IMR-90 (cell line): ENCODE results near the gene TTC39A. TPM values are rescaled to one million over a fixed set of nuclear protein-coding genes. Genes with fewer than 3 reads are reported as not detected.

ENCODE experiments used
- ATAC-seq: fragments of 200-7000 bp; cut with Tn5 transposase; 2 replicates; pipeline ENCODE4 v1.9.1; 2020; ENCODE audit warnings: low read depth, mild to moderate bottlenecking, moderate library complexity
- BruUV-seq: library from RNA; stranded (reverse); fragments of 400-500 nt; replicated peaks from 2 replicates; lab custom pipeline; 2021; lab: Mats Ljungman, UMichigan
- CTCF ChIA-PET: fragments of 300-600 bp; formaldehyde crosslinking; extraction: SDS; loops from one replicate; lab custom pipeline; 2021; ENCODE audit warnings: antibody characterized with exemption; lab: Yijun Ruan, JAX
- POLR2A ChIA-PET: fragments of 300-600 bp; sonication (Branson Sonifier 250); formaldehyde crosslinking; loops from one replicate; lab custom pipeline; 2022; ENCODE audit warnings: antibody characterized with exemption; ENCODE audit not compliant: unreplicated experiment; lab: Charles Lee
- DNase-seq: peaks from one replicate; pipeline ENCODE4 v3.0.0; 2013
- H2AFZ ChIP-seq: replicated peaks from 2 replicates; pipeline ENCODE3; 2013; ENCODE audit warnings: low read length, mild to moderate bottlenecking; ENCODE audit not compliant: poor library complexity
- H2AK5ac ChIP-seq: 2 replicates; pipeline ENCODE4 v1.6.1; 2013; ENCODE audit warnings: low read depth, low read length, inconsistent platforms
- H2AK9ac ChIP-seq: replicated peaks from 2 replicates; pipeline ENCODE3; 2013; ENCODE audit warnings: mild to moderate bottlenecking, low read depth, low read length, moderate library complexity; ENCODE audit not compliant: poor library complexity
- H2BK120ac ChIP-seq: 2 replicates; pipeline ENCODE4 v1.6.1; 2013; ENCODE audit warnings: low read depth, low read length, inconsistent platforms
- H2BK15ac ChIP-seq: 3 replicates; pipeline ENCODE4 v1.6.1; 2013; ENCODE audit warnings: low read depth, low read length, inconsistent platforms
- H2BK20ac ChIP-seq: 2 replicates; pipeline ENCODE4 v1.6.1; 2013; ENCODE audit warnings: low read depth, mild to moderate bottlenecking, inconsistent platforms, low read length, moderate library complexity
- H2BK5ac ChIP-seq: 2 replicates; pipeline ENCODE4 v1.6.1; 2013; ENCODE audit warnings: mild to moderate bottlenecking, low read depth, low read length, inconsistent platforms; ENCODE audit not compliant: poor library complexity, severe bottlenecking
- H3K14ac ChIP-seq: replicated peaks from 2 replicates; pipeline ENCODE4 v1.6.1; 2013; ENCODE audit warnings: low read depth, low read length, inconsistent platforms
- H3K18ac ChIP-seq: 2 replicates; pipeline ENCODE4 v1.6.1; 2013; ENCODE audit warnings: low read depth, low read length, control low read depth
- H3K23ac ChIP-seq: 2 replicates; pipeline ENCODE4 v1.6.1; 2013; ENCODE audit warnings: low read depth, low read length, inconsistent platforms
- H3K27ac ChIP-seq: 2 replicates; pipeline ENCODE4 v1.5.1; 2013; ENCODE audit warnings: mild to moderate bottlenecking, control low read depth, low read length; ENCODE audit not compliant: insufficient read depth
- H3K27me3 ChIP-seq: 2 replicates; pipeline ENCODE4 v1.6.1; 2013; ENCODE audit warnings: low read length; ENCODE audit not compliant: control insufficient read depth, insufficient read depth
- H3K36me3 ChIP-seq: 2 replicates; pipeline ENCODE4 v1.6.1; 2013; ENCODE audit warnings: low read length, mixed read lengths; ENCODE audit not compliant: control insufficient read depth, insufficient read depth
- H3K4ac ChIP-seq: 2 replicates; pipeline ENCODE4 v1.6.1; 2013; ENCODE audit warnings: low read depth, low read length, inconsistent platforms
- H3K4me1 ChIP-seq: 2 replicates; pipeline ENCODE4 v1.6.1; 2013; ENCODE audit warnings: low read length, mixed read lengths; ENCODE audit not compliant: control insufficient read depth, insufficient read depth
- H3K4me2 ChIP-seq: 2 replicates; pipeline ENCODE4 v1.6.1; 2013; ENCODE audit warnings: low read depth, mild to moderate bottlenecking, control low read depth, low read length, moderate library complexity
- H3K4me3 ChIP-seq: 2 replicates; pipeline ENCODE4 v1.5.1; 2013; ENCODE audit warnings: low read depth, mild to moderate bottlenecking, control low read depth, low read length, moderate library complexity; ENCODE audit not compliant: insufficient read depth
- H3K56ac ChIP-seq: 2 replicates; pipeline ENCODE4 v1.6.1; 2013; ENCODE audit warnings: low read length, inconsistent platforms; ENCODE audit not compliant: insufficient read depth; ENCODE audit errors: extremely low read depth
- H3K79me1 ChIP-seq, 2 experiments: 2 replicates each; pipeline ENCODE4 v1.6.1; 2013; ENCODE audit warnings: low read length in 2 of 2, inconsistent platforms in 1 of 2, low read depth in 1 of 2
- H3K9ac ChIP-seq: 2 replicates; pipeline ENCODE4 v1.6.1; 2013; ENCODE audit warnings: low read depth, low read length, control low read depth
- H3K9me1 ChIP-seq: 2 replicates; pipeline ENCODE4 v1.6.1; 2013; ENCODE audit warnings: low read length, inconsistent platforms; ENCODE audit not compliant: insufficient read depth
- H3K9me3 ChIP-seq: 2 replicates; pipeline ENCODE4 v1.6.1; 2013; ENCODE audit warnings: low read length; ENCODE audit not compliant: control insufficient read depth, insufficient read depth
- H4K20me1 ChIP-seq: 2 replicates; pipeline ENCODE4 v1.6.1; 2013; ENCODE audit warnings: low read length, inconsistent platforms; ENCODE audit not compliant: insufficient read depth
- H4K5ac ChIP-seq: 2 replicates; pipeline ENCODE4 v1.6.1; 2013; ENCODE audit warnings: mild to moderate bottlenecking, low read depth, low read length, control low read depth
- H4K8ac ChIP-seq, 2 experiments: 2 replicates each; pipeline ENCODE4 v1.6.1; 2013; ENCODE audit warnings: low read depth in 2 of 2, low read length in 2 of 2, control low read depth in 1 of 2, inconsistent platforms in 1 of 2
- H4K91ac ChIP-seq: 2 replicates; pipeline ENCODE4 v1.6.1; 2013; ENCODE audit warnings: low read depth, low read length, inconsistent platforms; ENCODE audit not compliant: insufficient read depth
- BHLHE40 ChIP-seq: fragments of 150-350 bp; IDR thresholded peaks from 2 replicates; pipeline ENCODE4 v1.6.1; 2016; ENCODE audit warnings: mild to moderate bottlenecking, low read depth, low read length
- FOS ChIP-seq: fragments of 150-350 bp; IDR thresholded peaks from 2 replicates; pipeline ENCODE4 v1.6.1; 2016; ENCODE audit warnings: low read depth, low read length
- RAD21 ChIP-seq: IDR thresholded peaks from 2 replicates; pipeline ENCODE4 v1.6.1; 2012; ENCODE audit warnings: low read length, improper control_type of control experiment
- SMC3 ChIP-seq: fragments of 150-350 bp; IDR thresholded peaks from 2 replicates; pipeline ENCODE4 v1.6.1; 2016; ENCODE audit warnings: low read depth, mild to moderate bottlenecking, antibody characterized with exemption, low read length, moderate library complexity
- WGBS, 2 experiments: methylation state at CpG; one replicate each; pipeline versions ENCODE4 v1.1.5 to v1.1.7; 2013; ENCODE audit warnings: missing lambda C conversion rate in 2 of 2; ENCODE audit not compliant: insufficient read length in 1 of 2; ENCODE audit errors: extremely low coverage in 2 of 2; 5-methylcytosine and 5-hydroxymethylcytosine counted together
- dilution Hi-C: fragments of 300-500 bp; cut with HindIII; formaldehyde crosslinking; loops from one replicate; pipeline ENCODE4 v1.14.3; 2018; ENCODE audit warnings: low sequenced_read_pairs; ENCODE audit not compliant: unreplicated experiment
- in situ Hi-C: fragments of 300-500 bp; cut with MboI; formaldehyde crosslinking; loops from 3 replicates; pipeline ENCODE4 v1.14.3; 2019; ENCODE audit warnings: low sequenced_read_pairs, inconsistent platforms, mixed read lengths
- intact Hi-C: fragments of 100-400 bp; cut with micrococcal nuclease; formaldehyde crosslinking; loops from 2 replicates; pipeline ENCODE4 v1.10.0; 2022
- polyA plus RNA-seq, 3 experiments: library from polyadenylated mRNA; depleted of rRNA; stranded (reverse); fragments of >200 nt; gene quantifications; 2 replicates each; pipeline ENCODE4 v1.2.3, GENCODE V29; 2012; ENCODE audit warnings: low replicate concordance in 1 of 3
- total RNA-seq: library from RNA; depleted of rRNA; stranded (reverse); fragments of >200 nt; gene quantifications from 2 replicates; pipeline ENCODE4 v1.2.3, GENCODE V29; 2012
- TF ChIP-seq, protein P1 (sequence below): fragments of 150-350 bp; IDR thresholded peaks from 2 replicates; pipeline ENCODE4 v1.6.1; 2017; ENCODE audit warnings: mild to moderate bottlenecking, antibody characterized with exemption, low read length, low read depth

Gene TTC39A
- total and polyA plus RNA-seq, 2 of the 4 experiments (the other 2 are of a cell fraction), result 0.62 to 0.72 TPM

DNA sequence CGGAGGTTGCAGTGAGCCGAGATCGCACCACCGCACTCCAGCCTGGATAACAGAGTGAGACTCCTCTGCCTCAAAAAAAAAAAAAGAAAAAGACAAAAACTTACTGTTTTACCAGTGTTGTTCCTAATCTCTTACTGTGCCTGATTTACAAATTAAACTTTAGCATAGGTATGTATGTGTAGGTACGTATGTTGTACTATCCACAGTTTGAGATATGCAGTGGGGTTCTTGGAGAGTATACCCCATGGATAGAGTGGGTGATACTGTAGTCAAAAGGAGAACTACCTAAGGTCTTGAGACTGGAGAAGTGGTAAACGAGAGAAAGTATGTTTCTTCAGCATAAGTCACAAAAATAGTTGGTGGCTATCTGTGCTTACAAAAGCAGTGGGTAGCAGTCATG lies 55.7 kb downstream of the TTC39A start:
- no peak overlapping the region for H3K4me3 ChIP-seq
- H4K20me1 ChIP-seq, result no peaks in the 10 kb centered on the region
- no peak overlapping the region for H2BK20ac ChIP-seq
- DNase-seq, result no peak
- POLR2A ChIA-PET, result no interaction called here
- H3K36me3 ChIP-seq, result peaks cover 13% of the 10 kb centered on the region
- intact Hi-C loops, result no loop called here
- CTCF ChIA-PET, result no interaction called here
- H4K5ac ChIP-seq, result no peak overlapping the region
- H4K8ac ChIP-seq, result no peak overlapping the region
- no peaks in the 10 kb centered on the region for H3K27me3 ChIP-seq
- TF ChIP-seq SMC3 (no peak), BHLHE40 (no peak), FOS (no peak), RAD21 (no peak)
- TF ChIP-seq, protein P1, sequence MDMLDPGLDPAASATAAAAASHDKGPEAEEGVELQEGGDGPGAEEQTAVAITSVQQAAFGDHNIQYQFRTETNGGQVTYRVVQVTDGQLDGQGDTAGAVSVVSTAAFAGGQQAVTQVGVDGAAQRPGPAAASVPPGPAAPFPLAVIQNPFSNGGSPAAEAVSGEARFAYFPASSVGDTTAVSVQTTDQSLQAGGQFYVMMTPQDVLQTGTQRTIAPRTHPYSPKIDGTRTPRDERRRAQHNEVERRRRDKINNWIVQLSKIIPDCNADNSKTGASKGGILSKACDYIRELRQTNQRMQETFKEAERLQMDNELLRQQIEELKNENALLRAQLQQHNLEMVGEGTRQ, result no peak
- peaks cover 15 to 34% of the 10 kb centered on the region in 2 experiments for H3K79me1 ChIP-seq
- dilution Hi-C loops, result no loop called here
- H2AFZ ChIP-seq, result no peak overlapping the region
- in situ Hi-C loops, result no loop called here
- no peak overlapping the region for H2BK5ac ChIP-seq
- H3K4me2 ChIP-seq, result no peak overlapping the region
- BruUV-seq, result no TSS peak
- H4K91ac ChIP-seq, result no peak overlapping the region
- no peak overlapping the region for H3K14ac ChIP-seq
- no peak overlapping the region for H3K23ac ChIP-seq
- H3K9ac ChIP-seq, result no peak overlapping the region
- H3K4ac ChIP-seq, result no peak overlapping the region
- H3K4me1 ChIP-seq, result no peaks in the 10 kb centered on the region
- 100% methylated on average over 2 of the region's 6 CpGs; no CpG with 5 or more reads in 1 of the 2 experiments for WGBS, 2 experiments
- H3K9me3 ChIP-seq, result no peaks in the 10 kb centered on the region
- ATAC-seq, result no peak
- H3K27ac ChIP-seq, result no peak overlapping the region
- no peak overlapping the region for H2AK5ac ChIP-seq
- H2AK9ac ChIP-seq, result no peak overlapping the region
- no peak overlapping the region for H2BK120ac ChIP-seq
- H3K56ac ChIP-seq, result no peak overlapping the region
- no peak overlapping the region for H2BK15ac ChIP-seq
- no peak overlapping the region for H3K18ac ChIP-seq
- no peaks in the 10 kb centered on the region; the same call in none of the 2 replicates for H3K9me1 ChIP-seq
